Measurements from ENCODE around the gene B4GALT6.

B4GALT6 gene

GRCh38 chr18:31632356-31632755 is 52.0 kb downstream of the B4GALT6 start:
- no peak for DNase-seq (ENCODE audit: low spot score)

- no peak for DNase-seq (ENCODE audit: low spot score)
These were observed 52.9 kb downstream of the B4GALT6 start for GRCh38 chr18:31631526-31631925.

- DNase-seq (ENCODE audit: low spot score): no peak
These were observed 53.8 kb downstream of the B4GALT6 start for GRCh38 chr18:31630549-31630948.

GRCh38 chr18:31626409-31626808 is 58.0 kb downstream of the B4GALT6 start:
- no peak for DNase-seq (ENCODE audit: low spot score)

- no peak for DNase-seq (ENCODE audit: low spot score)
These were observed 59.3 kb downstream of the B4GALT6 start for GRCh38 chr18:31624892-31625640.

- DNase-seq (ENCODE audit: low spot score): no peak
These were observed 65.1 kb downstream of the B4GALT6 start for GRCh38 chr18:31619291-31619690.

- DNase-seq (ENCODE audit: low spot score): no peak
These were observed 65.6 kb downstream of the B4GALT6 start for GRCh38 chr18:31618801-31619200.

- DNase-seq (ENCODE audit: low spot score): no peak
These were observed 67.2 kb downstream of the B4GALT6 start for GRCh38 chr18:31617031-31617717.

GRCh38 chr18:31616586-31616985 is 67.8 kb downstream of the B4GALT6 start:
- DNase-seq (ENCODE audit: low spot score): no peak

GRCh38 chr18:31614044-31614443 is 70.3 kb downstream of the B4GALT6 start:
- no peak for DNase-seq (ENCODE audit: low spot score)

GRCh38 chr18:31612124-31612523 is 72.3 kb downstream of the B4GALT6 start:
- no peak for DNase-seq (ENCODE audit: low spot score)

GRCh38 chr18:31611511-31611910 is 72.9 kb downstream of the B4GALT6 start:
- DNase-seq (ENCODE audit: low spot score): no peak

- no peak for DNase-seq (ENCODE audit: low spot score)
These were observed 73.8 kb downstream of the B4GALT6 start for GRCh38 chr18:31610286-31611205.

GRCh38 chr18:31609886-31610285 is 74.5 kb downstream of the B4GALT6 start:
- DNase-seq (ENCODE audit: low spot score): no peak

- no peak for DNase-seq (ENCODE audit: low spot score)
These were observed 77.0 kb downstream of the B4GALT6 start for GRCh38 chr18:31607384-31607783.

- no peak for DNase-seq (ENCODE audit: low spot score)
These were observed 78.1 kb downstream of the B4GALT6 start for GRCh38 chr18:31606265-31606664.

- DNase-seq (ENCODE audit: low spot score): no peak
These were observed 81.1 kb downstream of the B4GALT6 start for GRCh38 chr18:31603315-31603714.

- no peak for DNase-seq (ENCODE audit: low spot score)
These were observed 86.2 kb downstream of the B4GALT6 start for GRCh38 chr18:31598021-31598805.

GRCh38 chr18:31596081-31596872 is 88.1 kb downstream of the B4GALT6 start:
- no peak for DNase-seq (ENCODE audit: low spot score)

- DNase-seq (ENCODE audit: low spot score): no peak
These were observed 89.1 kb downstream of the B4GALT6 start for GRCh38 chr18:31595121-31595771.
